K562 (cell line): ENCODE measurements around the gene PRM1. TPM values are rescaled to one million over a fixed set of nuclear protein-coding genes. Genes with fewer than 3 reads are reported as not detected.
A peak's percentile ranks its signal among the peaks of the same experiment; 100 is the strongest.

ENCODE experiments used
- ADNP ChIP-seq: fragments of 200-800 bp; sonication (Bioruptor generic); IDR thresholded peaks from 2 replicates; pipeline ENCODE4 v1.6.1; 2016; ENCODE audit warnings: missing genetic modification characterization, missing compliant biosample characterization
- CCAR2 ChIP-seq: fragments of 200-400 bp; formaldehyde crosslinking; IDR thresholded peaks from 2 replicates; pipeline ENCODE4 v1.6.1; 2017; ENCODE audit warnings: mild to moderate bottlenecking, low read depth, low read length
- HNRNPUL1 ChIP-seq: fragments of 200-400 bp; formaldehyde crosslinking; IDR thresholded peaks from 2 replicates; pipeline ENCODE4 v1.6.1; 2017; ENCODE audit warnings: low read length
- MAZ ChIP-seq, 2 experiments: fragments of 450-650 bp in 1 of 2; sonication (generic) in 1 of 2; formaldehyde crosslinking; IDR thresholded peaks in 1 of 2; conservative IDR thresholded peaks in 1 of 2; 2 replicates each; pipeline versions ENCODE4 v1.4.0 to v1.5.0; 2020; ENCODE audit warnings: mild to moderate bottlenecking in 1 of 2, missing genetic modification reagents in 1 of 2
- MGA ChIP-seq: fragments of 450-650 bp; IDR thresholded peaks from 2 replicates; pipeline ENCODE4 v1.6.1; 2016; ENCODE audit warnings: mild to moderate bottlenecking, moderate library complexity
- POLR2A ChIP-seq: fragments of 450-650 bp; conservative IDR thresholded peaks from 2 replicates; pipeline ENCODE4 v1.6.1; 2016
- RBM39 ChIP-seq: fragments of 200-400 bp; formaldehyde crosslinking; optimal IDR thresholded peaks from 2 replicates; pipeline ENCODE3; 2018; ENCODE audit warnings: low read depth, low read length
- SREBF1 ChIP-seq: fragments of 150-350 bp; IDR thresholded peaks from 2 replicates; pipeline ENCODE4 v1.6.1; 2014; ENCODE audit warnings: antibody characterized with exemption, low read depth, low read length, borderline replicate concordance
- TAF7 ChIP-seq: fragments of 450-650 bp; IDR thresholded peaks from 2 replicates; pipeline ENCODE4 v1.6.1; 2016; ENCODE audit warnings: missing genetic modification characterization, missing compliant biosample characterization
- XRCC4 ChIP-seq: IDR thresholded peaks from one replicate; pipeline ENCODE4 v1.6.1; 2011; ENCODE audit not compliant: insufficient read depth, insufficient read length; ENCODE audit errors: extremely low read depth
- ZC3H8 ChIP-seq: fragments of 450-650 bp; IDR thresholded peaks from 2 replicates; pipeline ENCODE4 v1.6.1; 2017
- ZNF41 ChIP-seq: fragments of 250-450 bp; sonication (Bioruptor Pico); conservative IDR thresholded peaks from 2 replicates; pipeline ENCODE4 v1.4.0; 2020; ENCODE audit warnings: mild to moderate bottlenecking
- ZNF639 ChIP-seq, 2 experiments: fragments of 200-800 bp in 1 of 2; sonication (Bioruptor generic) in 1 of 2; sonication (generic) in 1 of 2; formaldehyde crosslinking in 1 of 2; IDR thresholded peaks in 1 of 2; conservative IDR thresholded peaks in 1 of 2; 2 replicates each; pipeline versions ENCODE4 v1.5.0 to v1.6.1; 2016 to 2020; ENCODE audit warnings: missing compliant biosample characterization in 1 of 2, missing genetic modification characterization in 1 of 2, missing genetic modification reagents in 1 of 2
- ZNF717 ChIP-seq: fragments of 250-450 bp; sonication (Bioruptor Pico); IDR thresholded peaks from 2 replicates; pipeline ENCODE4 v1.5.0; 2021
- polyA plus RNA-seq, 8 experiments: library from polyadenylated mRNA; depleted of rRNA in 4 of 8; stranded (reverse) in 5 of 8; unstranded in 3 of 8; fragments of >200 nt; fragmentation: Nextera tagmentation in 2 of 8; fragmentation: Illumina TruSeq in 1 of 8; extraction: Ambion mirVana in 2 of 8; extraction: Trizol in 1 of 8; gene quantifications; 2 replicates each; pipeline versions ENCODE4 v1.2.1 to v1.2.3, GENCODE V29; 2011 to 2014; ENCODE audit warnings: inconsistent platforms in 1 of 8, missing spikeins in 1 of 8
- total RNA-seq, 7 experiments: library from RNA; depleted of rRNA in 6 of 7; stranded (reverse); fragments of >200 nt in 6 of 7; fragmentation: Illumina TruSeq in 2 of 7; extraction: Trizol in 2 of 7; gene quantifications; 2 replicates each; pipeline versions ENCODE4 v1.2.1 to v1.2.3, GENCODE V29; 2011 to 2021; ENCODE audit warnings: low replicate concordance in 1 of 7

The PRM1 gene
- total and polyA plus RNA-seq, 9 of the 15 experiments (the other 6 are each of a cell fraction or from before 2014, with no cell fraction given) = not detected

GRCh38 chr16:11251525-11252481 is 29.3 kb downstream of the PRM1 start (continued):
- TF ChIP-seq MGA (peak; percentile 14; the same call in 1 of the 2 replicates), MAZ (CRISPR knock-in tag; conservative IDR thresholded peaks at IDR 0.05 in 1 of 2, IDR thresholded peaks at IDR 0.05 in 1 of 2) (0 out of 4 replicates have a peak, but pooled peaks of 1 of the 2 experiments have one; percentile 18), TAF7 (no peak), POLR2A (peak; percentile 37; the same call in 1 of the 2 replicates), ADNP (tag) (no peak), ZC3H8 (no peak), RBM39 (no peak), ZNF639 (CRISPR knock-in tag; conservative IDR thresholded peaks at IDR 0.05 in 1 of 2, IDR thresholded peaks at IDR 0.05 in 1 of 2) (no peak), CCAR2 (no peak), ZNF717 (CRISPR knock-in tag) (no peak), HNRNPUL1 (no peak), SREBF1 (no peak), ZNF41 (CRISPR knock-in tag) (no peak), XRCC4 (no peak)
